HepG2 (cell line): ENCODE results near the gene MASP1. TPM values are rescaled to one million over a fixed set of nuclear protein-coding genes. Genes with fewer than 3 reads are reported as not detected.

Experiments
- ATAC-seq: fragments of 200-7000 bp; cut with Tn5 transposase; 3 replicates; pipeline ENCODE4 v1.9.1; 2020; ENCODE audit warnings: mild to moderate bottlenecking, moderate library complexity
- BruUV-seq: library from RNA; stranded (reverse); fragments of 400-500 nt; replicated peaks from 2 replicates; lab custom pipeline; 2021; lab: Mats Ljungman, UMichigan
- CTCF ChIA-PET: fragments of 300-600 bp; formaldehyde crosslinking; extraction: SDS; loops from one replicate; lab custom pipeline; 2021; ENCODE audit warnings: low total read pairs, inconsistent platforms, low intra/inter-chr PET ratio; lab: Yijun Ruan, JAX
- POLR2A ChIA-PET: fragments of 350-600 bp; sonication (Branson Sonifier 250); formaldehyde crosslinking; loops from one replicate; lab custom pipeline; 2020; ENCODE audit warnings: antibody characterized with exemption, inconsistent platforms; lab: Yijun Ruan, JAX
- DNase-seq: peaks from one replicate; pipeline ENCODE4 v3.0.0-alpha.2; 2015; ENCODE audit warnings: low spot score
- FAIRE-seq: peaks from 3 replicates; lab custom pipeline; 2011; peaks lifted over from hg19 to GRCh38; lab: Jason Lieb, UNC
- H2AFZ ChIP-seq: one replicate; pipeline ENCODE4 v1.6.1; 2011; ENCODE audit warnings: low read length, inconsistent platforms
- H3K27ac ChIP-seq: fragments of 300-600 bp; 3 replicates; pipeline ENCODE4 v1.8.0; 2011; ENCODE audit warnings: mixed run types, mild to moderate bottlenecking, mixed read lengths, low read length, inconsistent platforms; ENCODE audit not compliant: insufficient read depth; ENCODE audit errors: extremely low read length
- H3K27me3 ChIP-seq, 2 experiments: fragments of 200-600 bp in 1 of 2; 2 replicates in 1 of 2; 3 replicates in 1 of 2; pipeline versions ENCODE4 v1.6.0 to v1.8.0; 2011; ENCODE audit warnings: low read length in 2 of 2, mild to moderate bottlenecking in 2 of 2, moderate library complexity in 2 of 2, inconsistent platforms in 1 of 2; ENCODE audit not compliant: insufficient read depth in 2 of 2, control insufficient read depth in 1 of 2
- H3K36me3 ChIP-seq, 2 experiments: fragments of 200-600 bp in 1 of 2; replicated peaks in 1 of 2; 2 replicates in 1 of 2; 3 replicates in 1 of 2; pipeline versions ENCODE4 v1.5.1 to v1.8.0; 2011; ENCODE audit warnings: low read length in 2 of 2, inconsistent platforms in 1 of 2; ENCODE audit not compliant: insufficient read depth in 2 of 2, control insufficient read depth in 1 of 2
- H3K4me1 ChIP-seq: 2 replicates; pipeline ENCODE4 v1.5.1; 2012; ENCODE audit warnings: low read length, inconsistent platforms; ENCODE audit not compliant: insufficient read depth
- H3K4me2 ChIP-seq: 2 replicates; pipeline ENCODE4 v1.6.0; 2011; ENCODE audit warnings: low read depth, low read length, inconsistent platforms
- H3K4me3 ChIP-seq, 3 experiments: fragments of 200-600 bp in 1 of 3; sonication (generic), shearing (Covaris generic) in 1 of 3; replicated peaks in 1 of 3; 2 replicates each; pipeline ENCODE4 v1.5.1; 2011 to 2016; ENCODE audit warnings: low read length in 3 of 3, inconsistent platforms in 2 of 3, low read depth in 2 of 3, mild to moderate bottlenecking in 2 of 3, control low read depth in 1 of 3, mixed read lengths in 1 of 3; ENCODE audit not compliant: insufficient read depth in 1 of 3
- H3K79me2 ChIP-seq: one replicate; pipeline ENCODE4 v1.6.1; 2011; ENCODE audit warnings: low read length, inconsistent platforms; ENCODE audit not compliant: insufficient read depth
- H3K9ac ChIP-seq: 2 replicates; pipeline ENCODE4 v1.6.0; 2011; ENCODE audit warnings: mild to moderate bottlenecking, low read depth, low read length, inconsistent platforms; ENCODE audit not compliant: insufficient read depth
- H3K9me3 ChIP-seq: 2 replicates; pipeline ENCODE4 v1.5.1; 2012; ENCODE audit warnings: mild to moderate bottlenecking, low read length
- H4K20me1 ChIP-seq: 2 replicates; pipeline ENCODE4 v1.6.0; 2011; ENCODE audit warnings: inconsistent platforms, mild to moderate bottlenecking, low read length, moderate library complexity; ENCODE audit not compliant: insufficient read depth
- ARID2 ChIP-seq: sonication (generic); formaldehyde crosslinking; IDR thresholded peaks from 2 replicates; pipeline ENCODE4 v1.8.1; 2022; ENCODE audit warnings: mild to moderate bottlenecking, missing genetic modification reagents, borderline replicate concordance
- PHF5A ChIP-seq: IDR thresholded peaks from one replicate; pipeline ENCODE4 v1.6.1; 2018; ENCODE audit warnings: low read depth, missing genetic modification reagents; ENCODE audit not compliant: unreplicated experiment
- SIX1 ChIP-seq: sonication (generic); formaldehyde crosslinking; IDR thresholded peaks from 2 replicates; pipeline ENCODE4 v1.4.0; 2020; ENCODE audit warnings: missing genetic modification reagents, borderline replicate concordance
- SKI ChIP-seq: fragments of 450-650 bp; IDR thresholded peaks from one replicate; pipeline ENCODE4 v1.6.1; 2018; ENCODE audit warnings: mild to moderate bottlenecking; ENCODE audit not compliant: partially characterized antibody
- TP53 ChIP-seq: sonication (generic); formaldehyde crosslinking; conservative IDR thresholded peaks from 2 replicates; pipeline ENCODE4 v1.4.0; 2020; ENCODE audit warnings: missing genetic modification reagents
- ZFP90 ChIP-seq: sonication (generic); formaldehyde crosslinking; IDR thresholded peaks from 2 replicates; pipeline ENCODE4 v1.8.0; 2022; ENCODE audit warnings: missing genetic modification reagents, mild to moderate bottlenecking, inconsistent platforms, borderline replicate concordance
- ZMAT3 ChIP-seq: sonication (generic); formaldehyde crosslinking; conservative IDR thresholded peaks from 2 replicates; pipeline ENCODE4 v1.7.0; 2021; ENCODE audit warnings: missing genetic modification reagents
- ZNF615 ChIP-seq: sonication (generic); formaldehyde crosslinking; IDR thresholded peaks from 2 replicates; pipeline ENCODE4 v1.5.0; 2020; ENCODE audit warnings: mild to moderate bottlenecking, missing genetic modification reagents, borderline replicate concordance
- WGBS: methylation state at CpG from one replicate; pipeline ENCODE4 v1.1.6; 2017; ENCODE audit warnings: low lambda C conversion rate; 5-methylcytosine and 5-hydroxymethylcytosine counted together
- in situ Hi-C: cut with HindIII; loops from 2 replicates; pipeline ENCODE4 v1.10.0; 2017; ENCODE audit warnings: low pct_unique_long_range_greater_than_20kb; ENCODE audit not compliant: extremely low pct_ligation_motif_present
- intact Hi-C: fragments of 100-400 bp; cut with micrococcal nuclease; formaldehyde crosslinking; loops from one replicate; pipeline ENCODE4 v1.10.0; 2022; ENCODE audit not compliant: unreplicated experiment
- polyA plus RNA-seq, 8 experiments: library from polyadenylated mRNA; depleted of rRNA in 3 of 8; stranded (reverse) in 7 of 8; unstranded in 1 of 8; fragments of >200 nt; fragmentation: Illumina TruSeq in 4 of 8; extraction: Trizol in 4 of 8; gene quantifications; 2 replicates each; pipeline versions ENCODE4 v1.2.1 to v1.2.3, GENCODE V29; 2011 to 2016; ENCODE audit warnings: low read depth in 4 of 8, missing spikeins in 1 of 8, mixed read lengths in 1 of 8; ENCODE audit not compliant: insufficient read depth in 1 of 8
- total RNA-seq, 5 experiments: library from RNA; depleted of rRNA; stranded (reverse); fragments of >200 nt; fragmentation: Illumina TruSeq; extraction: Trizol; gene quantifications; 2 replicates each; pipeline ENCODE4 v1.2.3, GENCODE V29; 2016; ENCODE audit warnings: low read depth in 1 of 5
- TF ChIP-seq, protein P1 (sequence below): sonication (generic); formaldehyde crosslinking; conservative IDR thresholded peaks from 2 replicates; pipeline ENCODE4 v1.5.0; 2020; ENCODE audit warnings: missing genetic modification reagents
- TF ChIP-seq, protein P2 (sequence below): sonication (generic); formaldehyde crosslinking; IDR thresholded peaks from 2 replicates; pipeline ENCODE4 v1.9.0; 2022; ENCODE audit warnings: low read depth, missing genetic modification reagents
- TF ChIP-seq, protein P3 (sequence below): sonication (generic); formaldehyde crosslinking; IDR thresholded peaks from 2 replicates; pipeline ENCODE4 v1.8.0; 2023; ENCODE audit warnings: mild to moderate bottlenecking, missing genetic modification reagents
- TF ChIP-seq, protein P4 (sequence below): sonication (generic); formaldehyde crosslinking; IDR thresholded peaks from 2 replicates; pipeline ENCODE4 v1.5.0; 2020; ENCODE audit warnings: mild to moderate bottlenecking, missing genetic modification reagents, borderline replicate concordance

Gene MASP1
- total and polyA plus RNA-seq, 2 of the 13 experiments (the other 11 are each of a cell fraction or from before 2014, with no cell fraction given): 10.8 to 56.0 TPM

DNA sequence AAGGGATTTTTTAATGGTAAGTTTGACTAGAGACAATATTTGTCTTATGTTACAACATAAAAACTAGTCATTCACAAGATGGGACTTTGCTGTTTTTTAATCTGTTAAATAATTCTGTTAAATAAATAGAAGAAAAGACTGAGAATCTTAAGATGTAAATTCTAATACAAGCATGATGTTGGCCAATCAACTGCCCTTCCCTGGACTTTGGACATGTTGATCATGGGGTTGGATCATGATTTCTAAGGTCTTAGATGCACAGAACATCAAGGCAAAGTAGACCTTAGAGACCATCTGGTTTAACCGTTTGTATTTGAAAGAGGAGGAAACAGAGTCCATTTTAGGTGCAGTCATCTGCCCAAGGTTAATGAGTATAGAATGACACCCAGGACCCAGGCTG is 10.9 kb downstream of the MASP1 start:
- H3K9me3 ChIP-seq: no peaks in the 10 kb centered on the region
- TF ChIP-seq, protein P1, sequence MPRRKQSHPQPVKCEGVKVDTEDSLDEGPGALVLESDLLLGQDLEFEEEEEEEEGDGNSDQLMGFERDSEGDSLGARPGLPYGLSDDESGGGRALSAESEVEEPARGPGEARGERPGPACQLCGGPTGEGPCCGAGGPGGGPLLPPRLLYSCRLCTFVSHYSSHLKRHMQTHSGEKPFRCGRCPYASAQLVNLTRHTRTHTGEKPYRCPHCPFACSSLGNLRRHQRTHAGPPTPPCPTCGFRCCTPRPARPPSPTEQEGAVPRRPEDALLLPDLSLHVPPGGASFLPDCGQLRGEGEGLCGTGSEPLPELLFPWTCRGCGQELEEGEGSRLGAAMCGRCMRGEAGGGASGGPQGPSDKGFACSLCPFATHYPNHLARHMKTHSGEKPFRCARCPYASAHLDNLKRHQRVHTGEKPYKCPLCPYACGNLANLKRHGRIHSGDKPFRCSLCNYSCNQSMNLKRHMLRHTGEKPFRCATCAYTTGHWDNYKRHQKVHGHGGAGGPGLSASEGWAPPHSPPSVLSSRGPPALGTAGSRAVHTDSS: no peak
- TF ChIP-seq TP53 (no peak), ZFP90 (CRISPR knock-in tag) (no peak), ZNF615 (CRISPR knock-in tag) (no peak), SKI (no peak), PHF5A (CRISPR knock-in tag) (no peak), ZMAT3 (CRISPR knock-in tag) (no peak), SIX1 (CRISPR knock-in tag) (no peak), ARID2 (CRISPR knock-in tag) (no peak)
- TF ChIP-seq, protein P2, sequence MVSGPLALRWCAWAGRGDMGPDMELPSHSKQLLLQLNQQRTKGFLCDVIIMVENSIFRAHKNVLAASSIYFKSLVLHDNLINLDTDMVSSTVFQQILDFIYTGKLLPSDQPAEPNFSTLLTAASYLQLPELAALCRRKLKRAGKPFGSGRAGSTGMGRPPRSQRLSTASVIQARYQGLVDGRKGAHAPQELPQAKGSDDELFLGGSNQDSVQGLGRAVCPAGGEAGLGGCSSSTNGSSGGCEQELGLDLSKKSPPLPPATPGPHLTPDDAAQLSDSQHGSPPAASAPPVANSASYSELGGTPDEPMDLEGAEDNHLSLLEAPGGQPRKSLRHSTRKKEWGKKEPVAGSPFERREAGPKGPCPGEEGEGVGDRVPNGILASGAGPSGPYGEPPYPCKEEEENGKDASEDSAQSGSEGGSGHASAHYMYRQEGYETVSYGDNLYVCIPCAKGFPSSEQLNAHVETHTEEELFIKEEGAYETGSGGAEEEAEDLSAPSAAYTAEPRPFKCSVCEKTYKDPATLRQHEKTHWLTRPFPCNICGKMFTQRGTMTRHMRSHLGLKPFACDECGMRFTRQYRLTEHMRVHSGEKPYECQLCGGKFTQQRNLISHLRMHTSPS (CRISPR knock-in tag): no peak
- TF ChIP-seq, protein P3, sequence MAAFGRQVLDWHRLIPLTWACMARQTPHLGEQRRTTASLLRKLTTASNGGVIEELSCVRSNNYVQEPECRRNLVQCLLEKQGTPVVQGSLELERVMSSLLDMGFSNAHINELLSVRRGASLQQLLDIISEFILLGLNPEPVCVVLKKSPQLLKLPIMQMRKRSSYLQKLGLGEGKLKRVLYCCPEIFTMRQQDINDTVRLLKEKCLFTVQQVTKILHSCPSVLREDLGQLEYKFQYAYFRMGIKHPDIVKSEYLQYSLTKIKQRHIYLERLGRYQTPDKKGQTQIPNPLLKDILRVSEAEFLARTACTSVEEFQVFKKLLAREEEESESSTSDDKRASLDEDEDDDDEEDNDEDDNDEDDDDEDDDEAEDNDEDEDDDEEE (CRISPR knock-in tag): no peak
- TF ChIP-seq, protein P4, sequence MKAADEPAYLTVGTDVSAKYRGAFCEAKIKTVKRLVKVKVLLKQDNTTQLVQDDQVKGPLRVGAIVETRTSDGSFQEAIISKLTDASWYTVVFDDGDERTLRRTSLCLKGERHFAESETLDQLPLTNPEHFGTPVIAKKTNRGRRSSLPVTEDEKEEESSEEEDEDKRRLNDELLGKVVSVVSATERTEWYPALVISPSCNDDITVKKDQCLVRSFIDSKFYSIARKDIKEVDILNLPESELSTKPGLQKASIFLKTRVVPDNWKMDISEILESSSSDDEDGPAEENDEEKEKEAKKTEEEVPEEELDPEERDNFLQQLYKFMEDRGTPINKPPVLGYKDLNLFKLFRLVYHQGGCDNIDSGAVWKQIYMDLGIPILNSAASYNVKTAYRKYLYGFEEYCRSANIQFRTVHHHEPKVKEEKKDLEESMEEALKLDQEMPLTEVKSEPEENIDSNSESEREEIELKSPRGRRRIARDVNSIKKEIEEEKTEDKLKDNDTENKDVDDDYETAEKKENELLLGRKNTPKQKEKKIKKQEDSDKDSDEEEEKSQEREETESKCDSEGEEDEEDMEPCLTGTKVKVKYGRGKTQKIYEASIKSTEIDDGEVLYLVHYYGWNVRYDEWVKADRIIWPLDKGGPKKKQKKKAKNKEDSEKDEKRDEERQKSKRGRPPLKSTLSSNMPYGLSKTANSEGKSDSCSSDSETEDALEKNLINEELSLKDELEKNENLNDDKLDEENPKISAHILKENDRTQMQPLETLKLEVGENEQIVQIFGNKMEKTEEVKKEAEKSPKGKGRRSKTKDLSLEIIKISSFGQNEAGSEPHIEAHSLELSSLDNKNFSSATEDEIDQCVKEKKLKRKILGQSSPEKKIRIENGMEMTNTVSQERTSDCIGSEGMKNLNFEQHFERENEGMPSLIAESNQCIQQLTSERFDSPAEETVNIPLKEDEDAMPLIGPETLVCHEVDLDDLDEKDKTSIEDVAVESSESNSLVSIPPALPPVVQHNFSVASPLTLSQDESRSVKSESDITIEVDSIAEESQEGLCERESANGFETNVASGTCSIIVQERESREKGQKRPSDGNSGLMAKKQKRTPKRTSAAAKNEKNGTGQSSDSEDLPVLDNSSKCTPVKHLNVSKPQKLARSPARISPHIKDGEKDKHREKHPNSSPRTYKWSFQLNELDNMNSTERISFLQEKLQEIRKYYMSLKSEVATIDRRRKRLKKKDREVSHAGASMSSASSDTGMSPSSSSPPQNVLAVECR: no peak
- TF ChIP-seq, all 625 proteins: peak for 0
- no peak for FAIRE-seq
- no peak for ATAC-seq
- Histone ChIP-seq H3K4me3 (no peak overlapping the region), H3K4me2 (no peak overlapping the region), H4K20me1 (no peaks in the 10 kb centered on the region), H3K79me2 (no peaks in the 10 kb centered on the region), H2AFZ (no peak overlapping the region), H3K36me3 (peaks cover 0 to 2% of the 10 kb centered on the region in 2 experiments; a peak in 2 of 5 replicates), H3K27ac (no peak overlapping the region), H3K27me3 (no peaks in the 10 kb centered on the region), H3K9ac (no peak overlapping the region), H3K4me1 (peaks cover 31% of the 10 kb centered on the region)
- intact Hi-C loops (no loop called here), in situ Hi-C loops (no loop called here)
- POLR2A ChIA-PET: no interaction called here
- no TSS peak for BruUV-seq
- CTCF ChIA-PET: no interaction called here
- no peak for DNase-seq
- WGBS: 0% methylated on average over 1 of the region's 1 CpG
